ENCODE measurements around the gene PCBP3.
"Not testable (repeated sequence)": the region's sequence is repeated elsewhere in the genome, so short reads cannot be mapped to it uniquely, and the experiment has no call there.

The PCBP3 gene

GRCh38 chr21:45643021-45643980, at the start of gene PCBP3:
Gene PCBP3 (plus strand): TSS chr21:45643725. CDS start chr21:45850086, 206,361 bp downstream.
- peak; percentile 35 to 100 (median 96) for DNase-seq

GRCh38 chr21:45594721-45595489, 48.6 kb upstream of the PCBP3 start:
- DNase-seq, result no peak

GRCh38 chr21:45595574-45596295, 47.8 kb upstream of the PCBP3 start:
- no peak for DNase-seq

- peak in 23 of 58 donors; percentile 1 to 63 (median 18) for DNase-seq
Measured at GRCh38 chr21:45596704-45597318, 46.7 kb upstream of the PCBP3 start.

GRCh38 chr21:45598109-45598508, 45.4 kb upstream of the PCBP3 start:
- no peak for DNase-seq

GRCh38 chr21:45598666-45599065, 44.9 kb upstream of the PCBP3 start:
- no peak for DNase-seq

- DNase-seq, result no peak
Measured at GRCh38 chr21:45599146-45599581, 44.4 kb upstream of the PCBP3 start.

- DNase-seq, result no peak
Measured at GRCh38 chr21:45600248-45600647, 43.3 kb upstream of the PCBP3 start.

GRCh38 chr21:45601551-45601950, 42.0 kb upstream of the PCBP3 start:
- no peak for DNase-seq

GRCh38 chr21:45602106-45602505, 41.4 kb upstream of the PCBP3 start:
- DNase-seq, result no peak

GRCh38 chr21:45603481-45603880, 40.0 kb upstream of the PCBP3 start:
- no peak for DNase-seq

GRCh38 chr21:45604681-45605080, 38.8 kb upstream of the PCBP3 start:
- not testable (repeated sequence) for DNase-seq

GRCh38 chr21:45607021-45607908, 36.3 kb upstream of the PCBP3 start:
- DNase-seq, result peak in 1 of 58 donors; percentile 2

- DNase-seq, result no peak
Measured at GRCh38 chr21:45607909-45608295, 35.6 kb upstream of the PCBP3 start.

GRCh38 chr21:45608747-45609470, 34.6 kb upstream of the PCBP3 start:
- not testable (repeated sequence) for DNase-seq

GRCh38 chr21:45609616-45610015, 33.9 kb upstream of the PCBP3 start:
- DNase-seq, result not testable (repeated sequence)

GRCh38 chr21:45611296-45611695, 32.2 kb upstream of the PCBP3 start:
- no peak for DNase-seq

- DNase-seq, result peak in 18 of 58 donors; percentile 7 to 43 (median 20)
Measured at GRCh38 chr21:45611939-45612664, 31.4 kb upstream of the PCBP3 start.

All from anterior cingulate cortex (tissue), 58 donors.